ENCODE measurements around the gene TRPV3. TPM values are rescaled to one million over a fixed set of nuclear protein-coding genes. Genes with fewer than 3 reads are reported as not detected.

Gene TRPV3
- total and polyA plus RNA-seq, 2 donors (not counting 1 experiment from before 2014, with no cell fraction given) = 0.20 to 0.99 TPM

DNA sequence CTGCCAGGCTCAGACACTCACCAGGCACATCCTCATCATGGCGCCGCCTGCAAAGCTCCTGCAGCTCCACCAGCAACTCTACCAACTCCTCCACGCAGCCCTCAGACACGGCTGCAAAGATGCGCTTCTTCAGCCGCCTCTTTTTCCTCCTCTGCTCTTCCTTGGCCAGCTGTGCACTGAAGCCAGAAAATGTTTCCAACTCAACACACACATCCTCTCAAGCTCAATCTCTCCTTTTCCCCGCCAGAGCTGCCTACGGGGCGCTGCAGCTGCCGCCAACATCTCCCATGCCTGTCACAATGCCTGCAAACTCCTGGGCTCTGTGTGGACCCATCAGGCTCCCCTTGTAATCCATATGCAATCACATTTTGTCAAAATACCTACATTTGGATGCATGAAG lies 14.2 kb downstream of the TRPV3 start:
- Histone ChIP-seq H3K79me2 (ENCODE audit: control insufficient read depth, insufficient read depth, low read length) (no peaks in the 10 kb centered on the region), H3K27me3 (ENCODE audit: control insufficient read depth, insufficient read depth, low read length) (no peaks in the 10 kb centered on the region), H3K4me1 (ENCODE audit: control insufficient read depth, extremely low read depth, insufficient read depth, low read length) (no peaks in the 10 kb centered on the region), H4K20me1 (ENCODE audit: control insufficient read depth, extremely low read depth, insufficient read depth, low read length) (no peaks in the 10 kb centered on the region), H3K9me3 (ENCODE audit: control insufficient read depth, insufficient read depth, low read depth, low read length) (no peaks in the 10 kb centered on the region), H3K36me3 (ENCODE audit: control insufficient read depth, insufficient read depth, low read length) (no peaks in the 10 kb centered on the region), H2AFZ (ENCODE audit: low read length) (no peak overlapping the region), H3K27ac (ENCODE audit: insufficient read depth, low read length) (no peak overlapping the region), H3K4me2 (ENCODE audit: extremely low read depth, insufficient read depth, low read length) (no peak overlapping the region), H3K9ac (ENCODE audit: insufficient read depth, low read length) (no peak overlapping the region), H3K4me3 (replicated peaks in 1 of 4; ENCODE audit: control extremely low read depth in 1 of 4, insufficient read depth in 1 of 4, low read depth in 3 of 4, low read length in 4 of 4) (no peak overlapping the region)
- TF ChIP-seq EZH2 (IDR thresholded peaks at IDR 0.05; ENCODE audit: low read length, missing control alignments) = no peak
- TF ChIP-seq, protein P1, sequence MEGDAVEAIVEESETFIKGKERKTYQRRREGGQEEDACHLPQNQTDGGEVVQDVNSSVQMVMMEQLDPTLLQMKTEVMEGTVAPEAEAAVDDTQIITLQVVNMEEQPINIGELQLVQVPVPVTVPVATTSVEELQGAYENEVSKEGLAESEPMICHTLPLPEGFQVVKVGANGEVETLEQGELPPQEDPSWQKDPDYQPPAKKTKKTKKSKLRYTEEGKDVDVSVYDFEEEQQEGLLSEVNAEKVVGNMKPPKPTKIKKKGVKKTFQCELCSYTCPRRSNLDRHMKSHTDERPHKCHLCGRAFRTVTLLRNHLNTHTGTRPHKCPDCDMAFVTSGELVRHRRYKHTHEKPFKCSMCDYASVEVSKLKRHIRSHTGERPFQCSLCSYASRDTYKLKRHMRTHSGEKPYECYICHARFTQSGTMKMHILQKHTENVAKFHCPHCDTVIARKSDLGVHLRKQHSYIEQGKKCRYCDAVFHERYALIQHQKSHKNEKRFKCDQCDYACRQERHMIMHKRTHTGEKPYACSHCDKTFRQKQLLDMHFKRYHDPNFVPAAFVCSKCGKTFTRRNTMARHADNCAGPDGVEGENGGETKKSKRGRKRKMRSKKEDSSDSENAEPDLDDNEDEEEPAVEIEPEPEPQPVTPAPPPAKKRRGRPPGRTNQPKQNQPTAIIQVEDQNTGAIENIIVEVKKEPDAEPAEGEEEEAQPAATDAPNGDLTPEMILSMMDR (conservative IDR thresholded peaks at IDR 0.05 in 1 of 2, IDR thresholded peaks at IDR 0.05 in 1 of 2; ENCODE audit: low read depth in 1 of 2, low read length in 2 of 2) = no peak
- DNase-seq (ENCODE audit: low read depth in 2 of 2) = no peak

DNA sequence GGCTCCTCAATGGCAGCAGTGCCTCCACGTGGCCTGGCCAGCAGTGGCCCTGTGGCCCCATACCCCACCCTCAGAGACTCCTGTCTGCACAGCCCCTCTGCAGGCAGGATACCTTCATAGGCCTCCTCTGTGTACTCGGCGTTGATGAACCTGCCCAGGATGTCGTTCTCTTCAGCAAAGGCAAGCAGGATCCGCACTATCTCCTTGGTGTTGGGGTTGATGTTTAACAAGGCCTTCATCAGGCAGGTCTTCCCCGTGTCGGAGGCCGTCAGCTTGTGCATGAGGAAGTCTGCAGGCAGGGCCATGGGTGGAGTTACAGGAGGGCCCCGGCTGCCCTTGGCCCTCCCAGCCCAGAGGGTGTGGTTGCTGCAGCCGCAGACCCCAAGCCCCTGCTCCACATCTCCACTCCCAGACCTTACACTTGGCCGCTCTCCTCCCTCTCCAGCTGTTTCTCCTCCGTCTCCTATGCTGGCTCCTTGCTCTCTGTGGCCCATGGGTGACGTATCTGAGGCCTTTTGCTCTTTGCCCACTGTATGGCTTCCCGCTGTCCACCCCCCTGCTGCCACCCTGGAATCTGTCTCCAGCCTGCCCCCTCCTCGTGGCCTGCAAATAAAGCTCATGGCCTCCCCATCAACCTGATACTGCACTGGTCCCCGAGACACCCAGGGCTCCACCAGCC lies 15.1 kb downstream of the TRPV3 start:
- TF ChIP-seq, protein P1 (conservative IDR thresholded peaks at IDR 0.05 in 1 of 2, IDR thresholded peaks at IDR 0.05 in 1 of 2; ENCODE audit: low read depth in 1 of 2, low read length in 2 of 2) = no peak
- no peak for TF ChIP-seq EZH2 (IDR thresholded peaks at IDR 0.05; ENCODE audit: low read length, missing control alignments)
- DNase-seq (ENCODE audit: low read depth in 2 of 2) = no peak
- Histone ChIP-seq H4K20me1 (ENCODE audit: control insufficient read depth, extremely low read depth, insufficient read depth, low read length) (no peaks in the 10 kb centered on the region), H3K4me1 (ENCODE audit: control insufficient read depth, extremely low read depth, insufficient read depth, low read length) (no peaks in the 10 kb centered on the region), H3K27me3 (ENCODE audit: control insufficient read depth, insufficient read depth, low read length) (no peaks in the 10 kb centered on the region), H3K27ac (ENCODE audit: insufficient read depth, low read length) (no peak overlapping the region), H2AFZ (ENCODE audit: low read length) (no peak overlapping the region), H3K4me3 (replicated peaks in 1 of 4; ENCODE audit: control extremely low read depth in 1 of 4, insufficient read depth in 1 of 4, low read depth in 3 of 4, low read length in 4 of 4) (no peak overlapping the region), H3K9ac (ENCODE audit: insufficient read depth, low read length) (no peak overlapping the region), H3K9me3 (ENCODE audit: control insufficient read depth, insufficient read depth, low read depth, low read length) (no peaks in the 10 kb centered on the region), H3K36me3 (ENCODE audit: control insufficient read depth, insufficient read depth, low read length) (no peaks in the 10 kb centered on the region), H3K4me2 (ENCODE audit: extremely low read depth, insufficient read depth, low read length) (no peak overlapping the region), H3K79me2 (ENCODE audit: control insufficient read depth, insufficient read depth, low read length) (no peaks in the 10 kb centered on the region)

DNA sequence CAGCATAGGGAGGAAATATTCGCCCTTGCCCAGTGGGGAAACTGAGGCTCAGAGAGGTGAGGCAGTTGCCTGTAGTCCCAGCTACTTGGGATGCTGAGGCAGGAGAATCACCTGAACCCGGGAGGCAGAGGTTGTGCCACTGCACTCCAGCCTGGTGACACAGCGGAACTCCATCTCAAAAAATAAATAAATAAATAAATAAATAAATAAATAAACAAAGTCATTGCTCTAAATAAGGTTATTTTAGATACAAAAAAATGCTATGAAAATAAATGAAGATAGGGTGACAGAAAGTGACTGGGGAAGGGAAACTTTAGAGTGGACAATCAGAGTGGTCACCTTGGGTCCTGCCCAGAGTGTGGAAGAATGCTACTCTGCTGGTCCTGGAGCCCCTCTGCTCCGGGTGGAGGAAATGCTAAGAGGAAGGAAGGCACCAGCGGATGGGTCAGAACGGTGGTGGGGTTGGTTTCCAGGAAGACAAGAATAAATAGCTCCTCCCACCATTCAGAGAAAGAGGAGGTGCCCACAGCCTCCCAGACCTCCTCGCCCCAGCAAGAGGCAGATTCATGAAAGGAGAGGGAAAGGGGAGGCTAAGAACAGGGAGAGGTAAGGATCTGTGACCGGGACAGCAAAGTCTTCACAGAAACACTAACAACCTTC lies 17.6 kb downstream of the TRPV3 start:
- no peaks in the 10 kb centered on the region for H4K20me1 ChIP-seq (ENCODE audit: control insufficient read depth, extremely low read depth, insufficient read depth, low read length)
- H3K27me3 ChIP-seq (ENCODE audit: control insufficient read depth, insufficient read depth, low read length) = no peaks in the 10 kb centered on the region
- no peak overlapping the region for H3K4me2 ChIP-seq (ENCODE audit: extremely low read depth, insufficient read depth, low read length)
- H3K9ac ChIP-seq (ENCODE audit: insufficient read depth, low read length) = no peak overlapping the region
- H3K9me3 ChIP-seq (ENCODE audit: control insufficient read depth, insufficient read depth, low read depth, low read length) = no peaks in the 10 kb centered on the region
- no peaks in the 10 kb centered on the region for H3K79me2 ChIP-seq (ENCODE audit: control insufficient read depth, insufficient read depth, low read length)
- H3K4me3 ChIP-seq (replicated peaks in 1 of 4; ENCODE audit: control extremely low read depth in 1 of 4, insufficient read depth in 1 of 4, low read depth in 3 of 4, low read length in 4 of 4) = no peak overlapping the region
- H3K27ac ChIP-seq (ENCODE audit: insufficient read depth, low read length) = no peak overlapping the region
- no peaks in the 10 kb centered on the region for H3K36me3 ChIP-seq (ENCODE audit: control insufficient read depth, insufficient read depth, low read length)
- TF ChIP-seq EZH2 (IDR thresholded peaks at IDR 0.05; ENCODE audit: low read length, missing control alignments) = no peak
- TF ChIP-seq, protein P1 (conservative IDR thresholded peaks at IDR 0.05 in 1 of 2, IDR thresholded peaks at IDR 0.05 in 1 of 2; ENCODE audit: low read depth in 1 of 2, low read length in 2 of 2) = no peak
- no peak overlapping the region for H2AFZ ChIP-seq (ENCODE audit: low read length)
- H3K4me1 ChIP-seq (ENCODE audit: control insufficient read depth, extremely low read depth, insufficient read depth, low read length) = no peaks in the 10 kb centered on the region
- no peak for DNase-seq (ENCODE audit: low read depth in 2 of 2)
